HCEC 1CT (cell line): ENCODE data around the gene SND1.

Source experiments
- DNase-seq: peaks from one replicate; pipeline ENCODE4 v3.0.0-alpha.2; 2017

The SND1 gene

DNA sequence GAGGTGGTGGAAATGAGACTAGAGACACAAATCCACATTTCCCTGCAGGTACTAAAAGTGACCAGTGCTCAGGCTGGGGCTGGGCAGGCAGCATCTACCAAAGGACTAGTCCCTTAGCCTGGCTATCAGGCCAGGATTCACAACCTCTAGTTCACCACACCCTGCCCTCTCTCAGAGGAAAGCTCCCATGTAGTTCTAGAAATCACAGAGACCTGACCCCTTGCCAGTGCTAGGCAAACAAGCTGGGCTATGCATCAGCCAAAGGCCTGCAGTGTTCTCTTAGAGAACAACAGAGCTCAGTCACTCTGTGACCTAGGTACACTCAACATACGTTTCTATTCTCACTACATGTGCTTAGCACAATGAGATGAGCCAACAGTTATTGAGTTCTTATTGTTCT lies 405.9 kb downstream of the SND1 start:
- no peak for DNase-seq

GRCh38 chr7:128059143-128059988 lies 407.4 kb downstream of the SND1 start:
- no peak for DNase-seq

- DNase-seq = no peak
These were observed 408.0 kb downstream of the SND1 start for GRCh38 chr7:128060018-128060417.

GRCh38 chr7:128063088-128063487 lies 411.1 kb downstream of the SND1 start:
- DNase-seq = no peak

DNA sequence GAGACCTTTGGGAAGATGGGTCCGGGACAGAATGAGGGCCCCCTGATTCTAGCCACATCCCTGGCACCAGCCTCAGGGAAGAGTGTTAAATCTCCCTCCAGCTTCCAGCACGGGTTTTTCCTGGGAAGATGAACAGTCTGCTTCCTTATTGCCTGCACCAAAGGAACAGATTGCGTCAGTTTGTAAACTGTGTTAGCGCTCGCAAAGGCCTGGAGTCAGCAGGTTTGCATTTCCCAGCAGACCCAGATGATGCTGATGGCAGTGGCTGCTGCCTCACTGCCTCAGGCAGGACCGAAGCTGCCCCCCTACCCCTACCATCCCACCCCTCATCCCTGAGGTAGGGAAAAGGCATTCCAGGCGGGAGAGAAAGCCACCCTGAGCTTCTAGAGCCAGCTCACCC lies 413.9 kb downstream of the SND1 start:
- no peak for DNase-seq

DNA sequence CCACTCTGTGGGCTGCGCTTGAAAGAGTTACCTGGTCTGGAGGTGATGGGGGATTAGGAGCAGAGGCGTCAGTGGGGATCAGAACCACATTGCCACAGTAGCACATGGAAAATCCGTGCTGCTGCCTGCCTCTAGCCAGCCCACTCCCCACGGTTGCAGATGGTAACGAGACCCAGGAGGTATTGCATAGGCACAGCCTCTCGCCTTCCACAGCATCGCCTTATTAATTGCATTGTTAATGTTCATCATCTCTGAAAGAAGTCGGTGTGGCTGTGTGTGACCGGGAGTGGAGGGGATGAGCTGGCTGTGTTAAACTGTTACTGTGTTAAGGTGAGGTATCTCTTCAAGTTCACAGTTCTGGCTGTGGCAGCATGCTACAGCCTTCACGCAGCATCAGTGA lies 414.4 kb downstream of the SND1 start:
- no peak for DNase-seq

DNA sequence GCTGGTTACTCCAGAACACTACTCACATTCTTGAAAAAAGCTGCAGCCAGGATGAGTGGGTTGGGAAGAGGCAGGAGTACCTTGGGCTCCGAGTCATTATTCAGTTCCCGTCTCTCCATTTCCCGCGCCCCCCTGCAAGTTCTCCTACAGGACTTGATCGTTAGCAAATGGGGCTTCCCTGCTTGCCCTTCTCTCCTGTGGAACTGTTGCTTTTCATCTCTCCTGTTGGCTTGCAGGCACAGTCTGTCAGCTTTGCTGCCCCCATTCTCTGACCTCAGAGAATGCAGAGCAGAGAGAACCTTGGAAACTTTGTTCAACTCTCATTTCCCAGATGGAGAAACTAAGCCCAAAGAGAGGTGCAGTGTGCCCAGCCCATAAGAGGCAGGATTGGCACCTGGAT lies 414.9 kb downstream of the SND1 start:
- DNase-seq = no peak

DNA sequence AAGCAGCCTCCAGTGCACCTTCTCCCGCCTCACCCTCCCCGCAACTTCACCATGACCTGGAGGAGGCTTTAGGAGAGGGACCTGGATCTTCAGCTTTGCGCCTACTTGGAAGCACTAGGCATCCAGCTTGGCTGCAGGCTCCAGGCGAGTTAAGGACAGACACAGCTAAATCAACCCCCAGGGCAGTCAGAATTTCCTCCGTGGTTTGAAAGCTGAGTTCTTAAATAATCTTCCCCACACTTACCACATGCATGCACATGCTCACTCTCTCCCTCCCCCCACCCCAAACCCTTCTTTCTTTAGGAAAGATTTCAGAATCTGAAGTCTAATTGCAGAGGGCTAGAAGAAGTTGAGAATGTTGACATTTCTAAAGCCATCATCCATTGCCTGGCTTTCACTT lies 416.0 kb downstream of the SND1 start:
- no peak for DNase-seq

DNA sequence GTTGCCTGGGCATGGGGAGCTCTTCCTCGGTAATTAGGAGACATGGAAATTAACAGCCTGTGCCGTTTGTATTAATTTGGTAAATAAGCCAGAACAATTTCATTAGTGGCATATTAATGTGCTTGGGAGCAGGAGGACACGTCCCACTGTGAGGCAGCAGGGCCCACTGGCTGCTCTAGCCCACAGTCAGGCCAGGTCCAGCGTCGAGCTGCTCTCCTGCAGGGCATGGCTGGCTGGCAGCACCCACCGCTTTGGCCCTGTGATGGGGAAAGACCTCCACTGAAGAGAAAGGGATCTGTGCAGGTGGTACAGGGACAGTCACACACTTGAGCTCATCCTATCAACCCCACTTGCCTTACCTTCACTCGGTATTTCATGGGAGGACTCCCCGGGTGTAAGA lies 416.8 kb downstream of the SND1 start:
- no peak for DNase-seq

DNA sequence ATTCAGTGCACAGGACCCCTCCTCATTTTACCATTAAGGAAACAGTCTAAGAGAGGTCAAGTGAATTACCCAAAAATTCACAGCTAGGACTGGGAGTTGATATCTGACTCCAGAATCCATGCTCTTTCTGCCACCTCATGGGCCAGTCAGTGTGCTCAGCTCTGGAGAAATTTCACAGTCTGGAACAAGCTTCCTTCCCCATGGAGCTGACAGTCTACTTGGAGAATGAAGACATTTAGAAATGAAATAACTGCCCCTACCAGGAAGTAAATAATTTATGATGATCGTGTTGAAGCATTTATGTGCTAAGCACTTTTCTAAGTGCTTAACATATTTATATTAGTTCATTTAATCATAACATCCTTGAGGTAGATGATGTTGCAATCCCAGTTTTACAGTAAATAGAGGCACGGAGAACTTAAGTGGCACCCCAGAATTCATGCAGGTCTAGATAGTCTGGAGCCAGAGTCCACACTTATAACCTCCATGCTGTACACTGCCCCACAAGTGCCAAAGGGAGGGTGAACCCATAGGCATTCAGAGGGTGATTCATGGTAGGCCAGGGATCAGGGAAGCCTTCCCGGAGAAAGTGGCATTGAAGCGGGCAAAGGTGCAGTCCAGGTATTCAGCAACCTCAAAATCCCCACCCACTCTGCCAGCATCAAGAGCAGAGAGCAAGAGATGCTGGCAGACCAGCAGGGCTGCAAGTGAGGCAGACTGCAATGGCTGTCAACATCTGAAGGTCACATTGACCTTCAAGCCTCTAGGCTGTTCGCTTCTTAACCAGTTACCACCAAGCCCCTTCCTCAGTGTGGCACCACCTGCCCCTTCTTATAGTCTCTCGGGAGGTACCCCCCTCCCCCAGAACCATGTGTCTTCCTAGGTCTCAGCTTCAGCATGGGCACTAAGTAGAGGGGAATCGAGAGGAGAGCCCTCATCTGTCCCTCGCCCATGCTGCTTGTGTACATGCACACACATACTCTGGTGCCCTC lies 417.7 kb downstream of the SND1 start:
- no peak for DNase-seq

GRCh38 chr7:128071376-128071775 lies 419.4 kb downstream of the SND1 start:
- DNase-seq = no peak

GRCh38 chr7:128071801-128072200 lies 419.8 kb downstream of the SND1 start:
- no peak for DNase-seq

DNA sequence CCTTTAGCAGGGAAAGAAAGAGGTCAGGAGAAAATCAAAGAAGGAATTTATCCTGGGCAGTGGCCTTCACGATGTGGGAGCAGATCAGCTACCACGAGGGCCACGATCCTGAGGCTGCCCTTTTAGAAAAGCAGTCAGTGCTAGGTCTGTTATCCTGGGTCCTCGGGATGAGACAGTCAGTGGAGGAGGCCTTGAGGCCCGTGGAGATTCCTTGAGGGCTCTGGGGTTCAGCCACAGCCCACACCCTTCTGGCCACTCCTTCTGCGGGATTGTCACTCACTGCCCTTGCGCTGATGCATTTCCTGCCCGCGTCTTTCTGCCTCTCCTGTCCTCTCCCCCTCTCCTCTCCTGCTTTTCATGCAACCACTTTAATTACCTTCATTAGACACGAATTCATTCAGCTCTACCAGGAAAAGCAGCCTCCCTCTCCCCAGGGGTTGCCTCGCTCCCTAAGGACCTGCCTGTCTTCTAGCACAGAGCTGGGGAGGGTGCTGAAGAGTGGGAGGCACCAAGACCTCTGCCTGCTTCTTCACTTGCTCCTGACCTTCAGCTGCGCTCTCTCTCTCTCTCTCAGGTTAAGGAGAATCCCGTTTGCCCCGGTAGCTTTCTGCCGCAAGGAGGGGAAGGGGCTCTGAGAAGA lies 421.8 kb downstream of the SND1 start:
- no peak for DNase-seq

GRCh38 chr7:128074336-128074735 lies 422.3 kb downstream of the SND1 start:
- no peak for DNase-seq

GRCh38 chr7:128074736-128075135 lies 422.7 kb downstream of the SND1 start:
- no peak for DNase-seq

- no peak for DNase-seq
These were observed 423.5 kb downstream of the SND1 start for GRCh38 chr7:128075242-128076095.

- DNase-seq = no peak
These were observed 424.3 kb downstream of the SND1 start for GRCh38 chr7:128076196-128076795.

GRCh38 chr7:128076796-128077271 lies 424.8 kb downstream of the SND1 start:
- no peak for DNase-seq

- DNase-seq = no peak
These were observed 426.3 kb downstream of the SND1 start for GRCh38 chr7:128078309-128078708.

- no peak for DNase-seq
These were observed 428.2 kb downstream of the SND1 start for GRCh38 chr7:128080169-128080568.

DNA sequence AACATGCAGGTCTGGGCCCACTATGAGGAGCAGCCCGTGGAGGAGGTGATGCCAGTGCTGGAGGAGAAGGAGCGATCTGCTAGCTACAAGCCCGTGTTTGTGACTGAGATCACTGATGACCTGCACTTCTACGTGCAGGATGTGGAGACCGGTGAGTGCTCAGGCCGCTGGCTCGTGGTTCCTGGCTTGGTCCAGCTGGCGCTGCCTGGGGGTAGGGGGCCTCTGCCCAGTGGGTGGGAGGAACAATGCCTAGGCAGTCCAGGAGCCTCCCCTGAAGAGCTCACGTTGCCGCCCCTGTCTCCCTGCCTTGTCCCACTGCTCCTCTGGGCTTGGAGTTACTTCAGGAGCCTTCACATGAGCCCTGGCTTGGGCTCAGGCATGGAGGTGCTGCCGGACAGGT lies 429.4 kb downstream of the SND1 start:
- DNase-seq = no peak

DNA sequence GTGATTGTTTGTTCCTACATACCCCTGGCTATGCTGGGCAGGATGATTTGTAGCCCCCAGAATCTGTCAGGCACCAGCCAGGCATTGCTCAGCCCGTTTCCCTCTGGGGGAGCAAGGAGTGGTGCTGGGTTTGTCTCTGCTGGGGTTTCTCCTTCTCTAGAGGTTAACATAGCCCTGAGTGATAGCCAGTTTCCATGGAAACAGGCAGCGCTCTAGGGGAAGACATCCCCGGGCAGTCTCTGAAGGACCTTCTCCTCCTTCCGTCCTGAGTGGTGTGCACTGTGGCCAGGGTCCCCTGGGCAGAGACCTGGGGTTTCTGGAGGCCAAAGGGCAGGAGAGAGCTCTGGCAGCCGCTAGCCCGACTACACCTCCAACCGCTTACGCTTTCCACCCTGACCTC lies 429.8 kb downstream of the SND1 start:
- DNase-seq = no peak
